Activated CD8-positive, alpha-beta memory T cell treated with anti-CD3 and anti-CD28 coated beads for 1 hour (primary cell): Measurements from ENCODE around the gene FNBP1.

Source experiments
- DNase-seq, 2 donors: peaks; one replicate each; pipeline ENCODE4 v3.0.0-alpha.2; 2020; ENCODE audit warnings: low read depth in 1 of 2; ENCODE audit errors: extremely low read depth in 1 of 2

The FNBP1 gene

DNA sequence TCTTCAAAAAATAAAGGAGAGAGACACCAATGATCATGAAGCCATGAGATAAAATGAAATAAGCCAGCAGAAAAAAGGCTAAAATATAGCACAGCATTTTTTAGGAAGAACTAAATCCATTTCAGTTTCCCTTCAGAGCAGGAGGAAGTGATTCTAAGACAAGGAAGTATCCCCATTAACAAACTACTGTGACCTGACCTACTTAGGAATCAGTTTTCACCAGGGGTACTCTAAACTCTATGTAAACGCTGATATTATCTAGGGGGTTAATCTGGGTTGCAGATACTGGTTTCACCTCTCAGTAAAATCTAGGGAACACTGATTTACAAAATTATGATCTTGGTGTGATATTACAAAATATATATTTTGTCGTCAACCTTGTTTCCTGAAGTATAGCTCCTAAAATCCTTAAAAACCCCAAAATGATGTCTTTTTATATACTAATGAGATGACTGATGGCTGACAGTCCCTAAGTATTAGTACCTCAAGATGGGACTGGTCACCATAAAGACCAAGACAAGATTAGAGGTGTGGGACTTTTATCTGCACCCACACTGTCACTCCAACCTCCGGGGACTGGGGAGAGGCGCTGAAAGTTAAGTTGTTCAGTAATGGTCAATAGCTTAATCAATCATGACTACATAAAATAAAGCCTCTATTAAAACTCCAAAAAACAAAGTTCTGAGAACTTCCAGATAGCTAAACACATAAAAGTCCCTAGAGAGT, 2.9 kb upstream of the FNBP1 start:
- DNase-seq: no peak

DNA sequence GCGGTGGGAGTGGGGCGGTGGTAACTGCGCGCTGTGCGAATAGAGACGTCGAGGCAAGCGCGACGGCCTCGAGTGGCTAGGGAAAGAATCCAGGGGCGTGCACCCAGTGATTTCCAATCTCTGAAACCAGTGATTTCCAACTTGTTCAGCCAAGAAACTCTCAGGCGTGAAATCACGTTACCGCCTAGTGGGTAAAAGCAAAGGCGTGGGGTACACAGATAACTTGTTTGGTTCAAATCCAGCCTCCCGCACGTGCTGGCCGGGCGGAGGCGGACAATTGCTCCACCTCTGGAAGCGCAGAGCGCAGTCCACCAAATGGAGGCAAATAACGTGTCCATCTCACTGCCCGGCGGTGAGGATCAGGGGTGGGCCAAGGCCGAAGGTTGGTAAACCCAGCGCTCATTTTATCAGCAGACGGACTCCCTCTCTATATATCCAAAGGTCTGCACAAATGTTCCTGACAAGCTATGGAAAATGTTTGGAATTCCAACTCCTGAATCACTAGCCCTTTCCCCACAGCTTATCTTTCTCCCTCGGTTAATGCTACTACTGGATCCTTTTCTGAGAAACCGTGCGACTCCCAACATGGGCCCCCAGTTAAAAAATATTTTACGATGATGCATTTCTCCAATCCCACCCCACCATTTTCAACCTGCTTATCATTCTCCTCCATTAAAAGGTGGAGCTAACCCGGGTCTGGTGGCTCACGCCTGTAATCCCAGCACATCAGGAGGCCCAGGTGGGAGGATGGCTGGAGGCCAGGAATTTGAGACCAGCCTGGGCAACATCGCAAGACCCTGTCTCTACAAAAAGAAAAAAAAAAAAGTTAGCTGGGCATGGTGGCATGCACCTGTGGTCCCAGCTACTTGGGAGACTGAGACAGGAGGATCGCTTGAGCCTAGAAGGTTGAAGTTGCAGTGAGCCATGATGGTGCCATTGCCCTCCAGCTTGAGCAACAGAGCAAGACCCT, 950 bp upstream of the FNBP1 start:
- DNase-seq: no peak

DNA sequence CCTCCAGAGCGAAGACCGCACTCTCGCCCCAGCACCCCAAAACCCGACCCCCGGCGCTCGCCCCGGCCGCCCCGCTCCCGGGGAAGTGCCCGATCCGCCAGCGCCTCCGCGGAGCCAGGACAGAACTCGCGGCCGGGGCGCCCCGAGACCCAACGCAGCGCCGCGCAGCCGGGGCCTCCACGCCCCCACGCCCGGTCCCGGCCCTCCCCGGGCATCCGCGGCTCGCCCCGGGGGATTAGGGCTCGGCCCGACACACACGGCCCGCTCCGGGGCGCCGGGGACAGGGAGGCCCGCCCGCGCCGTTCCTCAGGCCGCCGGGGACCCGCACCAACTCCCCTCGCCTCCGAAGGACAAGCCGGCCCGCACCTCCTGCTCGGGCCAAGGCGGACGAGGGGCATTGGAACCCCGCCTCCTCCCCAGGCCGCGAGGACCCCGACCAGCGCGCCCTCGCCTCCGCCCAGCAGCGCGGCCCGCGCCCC, 544 bp downstream of the FNBP1 start:
- DNase-seq: no peak

DNA sequence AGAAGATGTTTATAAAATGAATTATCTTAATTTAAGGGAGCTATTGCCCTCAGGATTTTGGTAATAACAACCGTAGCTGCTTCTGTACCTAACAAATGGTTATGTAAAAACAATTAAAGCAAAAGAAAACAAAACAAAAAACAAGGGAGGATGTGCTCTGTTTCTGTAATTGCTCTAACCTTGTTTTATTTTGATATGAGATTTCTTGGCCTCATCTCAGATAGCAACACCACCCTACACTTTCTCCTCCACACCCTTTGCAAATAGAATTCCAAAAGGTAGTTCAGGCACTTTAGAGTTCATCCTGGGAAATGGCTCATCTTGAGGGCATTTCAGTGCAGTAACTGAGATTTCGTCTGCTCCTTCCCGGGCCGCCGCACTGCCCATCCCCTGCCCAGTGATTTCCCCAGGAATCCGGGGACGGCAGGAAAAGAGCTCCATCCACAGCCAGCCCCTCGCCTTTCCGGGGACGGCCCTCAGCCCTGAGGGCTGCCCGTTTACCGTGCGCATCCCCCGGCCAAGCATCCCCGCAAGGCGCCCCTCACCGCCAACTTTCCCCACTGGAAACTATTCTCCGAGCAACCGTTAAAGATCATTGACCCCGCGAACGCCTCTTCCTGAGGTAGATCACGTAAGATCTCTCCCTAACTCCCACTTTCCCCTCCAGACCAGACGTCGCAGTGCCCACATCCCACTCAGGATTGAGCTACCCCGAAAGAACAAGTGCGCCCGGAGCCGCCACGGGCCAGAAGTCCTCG, 1.2 kb downstream of the FNBP1 start:
- no peak for DNase-seq

DNA sequence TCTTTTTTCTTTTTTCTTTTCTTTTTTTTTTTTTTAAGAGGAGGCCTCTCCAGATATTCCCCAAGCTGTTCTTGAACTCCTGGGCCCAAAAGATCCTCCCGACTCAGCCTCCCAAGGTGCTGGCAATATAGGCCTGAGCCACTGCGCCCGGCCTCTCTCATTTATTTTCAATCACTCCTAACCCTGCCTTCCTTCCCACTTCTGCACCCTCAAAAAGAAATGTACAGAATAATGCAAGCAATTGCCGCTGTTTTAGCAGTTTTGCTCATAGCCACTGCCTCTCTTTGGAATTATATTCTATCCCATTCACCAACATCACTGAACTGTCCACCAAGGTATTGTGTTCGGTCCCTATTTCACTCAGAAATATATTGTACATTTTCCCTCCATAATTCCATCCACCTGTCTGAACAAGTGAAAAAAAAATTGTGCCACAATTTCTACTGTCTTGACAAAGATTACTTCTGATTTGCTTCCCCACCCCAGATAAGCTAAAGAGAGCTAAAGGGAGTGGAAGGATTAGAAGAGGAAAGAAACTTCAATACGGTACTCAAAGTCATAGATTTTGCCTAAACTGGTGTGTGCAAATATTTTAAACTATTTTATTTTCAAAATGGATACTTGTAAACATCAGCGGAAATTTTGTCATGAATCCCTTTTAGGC, 1.9 kb downstream of the FNBP1 start:
- no peak for DNase-seq

DNA sequence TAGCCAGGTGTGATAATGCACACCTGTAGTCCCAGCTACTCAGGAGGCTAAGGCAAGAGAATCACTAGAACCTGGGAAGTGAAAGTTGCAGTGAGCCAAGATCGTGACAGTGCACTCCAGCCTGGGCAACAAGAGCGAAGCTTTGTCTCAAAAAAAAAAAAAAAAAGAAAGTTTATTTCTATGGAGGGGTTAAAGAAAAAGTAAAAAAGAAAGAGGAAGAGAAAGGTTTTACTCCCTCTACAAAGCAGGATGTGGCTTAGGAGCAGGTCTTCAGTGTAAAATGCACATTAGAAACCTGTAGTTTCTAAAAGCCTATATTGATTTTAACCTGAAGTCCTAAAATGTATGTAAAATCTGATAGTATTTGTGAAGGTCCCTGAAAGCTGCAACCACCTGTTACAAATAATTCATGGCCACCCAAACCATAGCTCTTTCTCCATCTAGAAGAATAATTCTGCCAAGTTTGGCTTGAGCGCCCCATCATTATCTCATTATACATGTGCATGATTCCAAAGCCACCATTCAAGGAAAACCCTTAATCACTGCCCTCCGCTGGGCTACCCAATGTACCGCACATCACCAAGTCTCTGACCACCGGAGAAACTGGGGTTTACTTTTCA, 3.4 kb downstream of the FNBP1 start:
- no peak for DNase-seq

DNA sequence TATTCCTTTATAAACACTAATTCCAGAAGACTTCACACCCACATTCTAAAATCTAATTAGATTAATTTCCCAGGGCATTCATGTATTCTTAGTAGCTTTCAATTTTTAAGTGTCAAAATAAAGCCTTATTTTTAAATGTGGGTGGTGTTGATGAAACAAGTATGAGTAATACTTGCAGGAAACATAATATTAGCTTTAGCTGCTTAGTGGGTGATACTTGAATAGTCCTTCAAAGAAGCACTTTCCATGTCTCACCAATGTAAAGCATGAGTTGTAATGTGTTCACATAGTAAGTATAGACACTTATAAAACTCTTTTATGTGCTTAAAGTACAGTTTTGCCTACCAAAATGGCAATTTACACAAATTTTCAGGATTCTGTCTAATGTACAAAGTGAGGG, 6.9 kb downstream of the FNBP1 start:
- DNase-seq: no peak

DNA sequence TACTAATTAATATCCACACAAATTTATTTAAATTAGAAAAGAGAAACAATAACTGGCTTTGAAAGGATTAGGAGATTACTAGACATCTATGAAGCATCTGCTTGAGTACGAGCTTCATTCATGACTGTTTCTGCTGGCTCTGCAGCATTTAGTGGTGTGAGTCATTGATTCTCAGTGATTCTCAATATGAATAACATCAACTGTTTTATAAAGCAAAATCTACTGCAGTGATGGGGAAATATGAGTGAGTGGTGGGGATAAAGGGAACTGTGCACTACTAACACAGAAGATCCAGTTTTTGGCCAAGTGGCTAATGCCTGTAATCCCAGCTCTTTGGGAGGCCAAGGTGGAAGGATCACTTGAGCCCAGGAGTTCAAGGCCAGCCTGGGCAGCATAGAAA, 8.4 kb downstream of the FNBP1 start:
- DNase-seq: no peak

DNA sequence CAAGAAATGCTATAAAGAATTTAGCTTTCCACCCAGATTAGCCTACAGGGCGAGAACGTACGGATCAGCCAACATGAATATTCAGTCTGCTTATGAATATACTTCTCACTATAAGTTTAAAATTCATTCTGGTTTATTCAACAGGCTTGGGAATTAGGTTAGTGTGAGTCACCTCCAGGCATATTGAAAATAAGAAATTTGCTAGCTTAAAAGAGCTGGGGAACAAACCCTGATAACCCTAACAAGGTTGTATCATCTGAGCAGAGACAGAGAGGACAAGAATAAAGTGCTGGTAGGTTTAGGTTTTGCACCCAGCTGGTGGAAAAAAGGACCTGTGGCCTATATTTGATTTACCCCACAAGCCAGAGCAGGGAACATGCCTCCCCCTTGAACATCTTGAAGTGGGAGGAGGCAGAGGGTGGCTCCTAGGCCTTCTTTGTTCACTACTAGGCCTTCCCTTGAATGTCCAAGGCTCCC, 12.3 kb downstream of the FNBP1 start:
- DNase-seq: no peak

DNA sequence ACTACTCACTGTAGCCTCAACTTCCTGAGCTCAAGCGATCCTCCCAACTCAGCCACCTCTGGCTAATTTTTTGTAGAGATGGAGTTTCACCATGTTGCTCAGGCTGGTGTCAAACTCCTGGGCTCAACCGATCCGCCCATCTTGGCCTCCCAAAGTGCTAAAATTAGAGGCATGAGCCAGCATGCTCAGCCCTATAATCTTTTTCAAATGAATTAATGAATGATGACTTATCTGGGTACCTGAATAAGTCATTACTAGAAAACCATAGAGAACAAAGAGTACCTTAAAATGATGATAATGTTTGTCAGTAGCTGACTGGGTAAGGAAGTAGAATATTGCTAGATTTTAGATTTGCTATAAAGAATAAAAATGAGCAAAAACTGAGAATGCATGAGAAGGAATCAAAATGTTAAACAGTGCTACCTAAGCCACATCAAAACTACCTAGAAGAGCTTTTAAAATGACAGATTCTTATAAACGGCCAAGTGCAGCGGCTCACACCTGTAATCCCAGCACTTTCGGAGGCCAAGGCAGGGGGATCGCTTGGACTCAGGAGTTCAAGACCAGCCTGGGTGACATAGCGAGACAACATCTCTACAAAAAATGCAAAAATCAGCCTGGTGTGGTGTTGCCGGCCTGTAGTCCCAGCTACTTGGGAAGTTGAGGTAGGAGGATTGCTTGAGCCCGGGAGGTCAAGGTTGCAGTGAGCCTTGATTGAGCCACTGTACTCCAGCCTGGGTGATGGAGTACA, 13.6 kb downstream of the FNBP1 start:
- DNase-seq: no peak

DNA sequence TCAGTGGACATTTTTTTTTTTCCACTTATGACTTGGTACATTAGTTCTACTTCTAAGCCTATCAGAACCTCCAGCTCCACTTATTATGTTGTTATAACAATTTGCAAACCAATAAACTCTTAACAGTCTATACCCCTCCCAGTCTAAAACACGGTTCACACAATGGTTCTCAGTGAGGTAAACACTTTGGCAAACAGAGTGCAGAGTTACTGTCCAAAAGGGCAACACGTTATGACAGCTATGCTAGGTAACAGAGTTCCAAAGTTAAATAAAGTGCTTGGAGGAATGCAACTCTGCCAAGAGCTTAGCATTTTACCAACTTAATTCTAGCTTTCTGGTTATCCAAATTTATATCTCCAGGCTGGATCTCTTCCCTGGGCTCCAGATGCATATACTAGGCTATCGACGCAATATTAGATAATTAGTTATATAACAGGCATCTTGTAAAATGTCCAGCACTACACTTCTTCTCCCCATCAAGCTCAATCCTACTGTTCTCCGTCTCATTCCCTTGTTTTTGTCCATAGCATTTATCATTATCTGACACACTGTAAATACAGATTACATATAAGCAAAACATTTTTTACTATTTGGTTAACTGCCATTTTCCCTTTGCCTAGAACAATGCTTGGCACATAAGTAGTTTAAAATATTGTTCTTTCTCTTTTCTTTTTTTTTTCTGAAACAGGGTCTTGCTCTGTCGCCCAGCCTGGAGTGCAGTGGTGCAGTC, 14.3 kb downstream of the FNBP1 start:
- DNase-seq: no peak

DNA sequence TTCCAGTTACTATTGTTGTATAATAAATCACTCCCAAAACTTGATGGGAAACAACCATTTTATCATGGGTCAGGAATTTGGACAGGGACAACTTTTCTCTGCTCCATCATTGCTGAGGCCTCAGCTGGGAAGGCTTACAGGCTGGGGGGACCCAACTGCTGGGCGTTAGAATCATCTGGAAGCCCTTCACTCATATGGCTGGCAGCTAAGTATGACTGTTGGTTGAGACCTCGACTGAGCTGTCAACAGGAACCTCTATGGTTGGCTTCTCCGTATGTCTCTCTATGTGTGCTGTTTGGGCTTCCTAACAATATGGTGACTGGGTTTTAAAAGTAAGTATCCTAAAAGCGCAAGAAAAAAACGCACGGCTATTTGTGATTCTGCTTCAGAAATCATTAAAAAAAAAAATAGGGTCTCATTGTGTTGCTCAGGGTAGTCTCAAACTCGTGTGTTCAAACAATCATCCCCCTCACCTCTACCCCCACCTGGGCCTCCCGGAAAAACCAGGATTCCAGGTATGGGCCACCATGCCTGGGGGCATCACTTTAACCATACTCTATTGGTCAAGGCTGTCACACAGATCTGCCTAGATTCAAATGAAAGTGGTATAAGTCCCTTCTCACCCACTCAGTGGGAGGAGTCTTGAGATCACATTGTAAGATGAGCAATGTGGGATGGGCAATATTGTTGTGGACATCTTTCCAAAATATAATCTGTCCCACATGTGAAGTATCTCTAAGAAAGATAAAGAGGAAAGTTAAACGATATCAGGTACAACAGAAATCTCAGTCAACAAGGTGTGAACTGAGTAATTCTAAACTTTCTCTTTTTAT, 15.2 kb downstream of the FNBP1 start:
- no peak for DNase-seq

DNA sequence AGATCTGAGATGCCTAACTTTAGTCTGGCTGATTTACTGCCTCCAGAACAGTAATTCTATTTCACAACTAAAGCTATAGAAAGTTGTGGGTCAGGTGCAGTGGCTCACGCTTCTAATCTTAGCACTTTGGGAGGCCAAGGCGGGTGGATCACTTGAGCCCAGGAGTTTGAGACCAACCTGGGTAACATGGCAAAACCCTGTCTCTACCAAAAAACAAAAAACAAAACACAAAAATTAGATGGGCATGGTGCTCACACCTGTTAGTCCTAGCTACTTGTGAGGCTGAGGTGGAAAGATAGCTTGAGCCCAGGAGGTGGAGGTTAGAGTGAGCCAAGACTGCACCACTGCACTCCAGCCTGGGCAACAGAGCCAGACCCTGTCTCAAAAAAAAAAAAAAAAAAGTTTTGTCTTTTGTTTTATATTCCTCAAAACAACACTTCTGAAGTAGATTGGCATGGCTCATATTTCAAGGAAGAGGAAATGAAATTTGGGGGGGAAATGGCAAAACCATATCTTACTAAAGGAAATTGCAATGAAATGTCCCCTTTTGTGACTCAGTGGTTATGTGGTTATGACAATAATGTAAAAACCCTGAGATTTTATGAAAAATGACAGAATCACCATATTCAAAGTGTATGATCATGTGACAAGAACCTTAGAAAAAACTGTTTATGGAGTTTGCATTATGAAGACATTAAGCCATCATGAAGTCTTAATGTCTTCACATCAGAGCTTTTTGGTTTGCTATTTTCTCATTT, 16.2 kb downstream of the FNBP1 start:
- no peak for DNase-seq

DNA sequence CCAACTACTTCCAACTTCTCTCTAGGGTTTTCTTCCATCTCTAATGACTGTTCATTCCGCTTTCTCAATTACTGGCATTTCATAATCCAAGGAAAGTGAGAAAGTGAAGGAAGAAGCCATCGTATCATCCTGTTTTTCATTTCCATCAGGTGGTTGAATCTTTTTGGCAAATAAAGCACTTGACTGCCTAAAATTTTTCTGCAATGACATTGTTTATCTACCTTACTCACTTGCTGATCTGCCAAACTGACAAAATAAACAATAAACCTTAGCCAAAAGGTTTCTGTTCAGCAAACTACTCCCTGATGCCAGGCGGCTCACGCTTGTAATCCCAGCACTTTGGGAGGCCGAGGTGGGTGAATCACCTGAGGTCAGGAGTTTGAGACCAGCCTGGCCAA, 18.4 kb downstream of the FNBP1 start:
- no peak for DNase-seq

DNA sequence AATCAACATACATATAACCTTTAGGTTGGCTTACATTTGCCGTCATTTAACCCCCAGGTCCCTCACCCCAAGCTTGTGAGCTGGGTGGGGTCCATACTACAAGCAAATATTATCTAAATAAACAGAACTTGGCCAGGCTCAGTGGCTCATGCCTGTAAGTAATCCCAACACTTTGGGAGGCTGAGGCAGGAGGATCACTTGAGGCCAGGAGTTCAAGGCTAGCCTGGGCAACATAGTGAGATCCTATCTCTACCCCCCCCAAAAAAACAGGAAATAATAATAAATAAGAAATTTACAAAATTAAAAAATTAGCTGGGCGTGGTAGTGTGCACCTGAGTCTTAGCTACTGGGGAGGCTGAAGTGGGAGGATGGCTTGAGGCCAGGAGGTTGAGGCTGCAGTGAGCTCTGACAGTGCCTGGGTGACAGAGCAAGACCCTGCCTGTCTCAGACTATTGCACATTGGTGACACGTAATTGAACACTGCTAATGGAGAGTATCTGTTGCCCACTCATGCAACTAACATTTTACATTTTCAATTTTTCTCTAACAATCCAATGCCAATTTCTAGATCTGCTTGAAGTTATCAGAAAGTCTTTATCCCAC, 18.9 kb downstream of the FNBP1 start:
- no peak for DNase-seq

DNA sequence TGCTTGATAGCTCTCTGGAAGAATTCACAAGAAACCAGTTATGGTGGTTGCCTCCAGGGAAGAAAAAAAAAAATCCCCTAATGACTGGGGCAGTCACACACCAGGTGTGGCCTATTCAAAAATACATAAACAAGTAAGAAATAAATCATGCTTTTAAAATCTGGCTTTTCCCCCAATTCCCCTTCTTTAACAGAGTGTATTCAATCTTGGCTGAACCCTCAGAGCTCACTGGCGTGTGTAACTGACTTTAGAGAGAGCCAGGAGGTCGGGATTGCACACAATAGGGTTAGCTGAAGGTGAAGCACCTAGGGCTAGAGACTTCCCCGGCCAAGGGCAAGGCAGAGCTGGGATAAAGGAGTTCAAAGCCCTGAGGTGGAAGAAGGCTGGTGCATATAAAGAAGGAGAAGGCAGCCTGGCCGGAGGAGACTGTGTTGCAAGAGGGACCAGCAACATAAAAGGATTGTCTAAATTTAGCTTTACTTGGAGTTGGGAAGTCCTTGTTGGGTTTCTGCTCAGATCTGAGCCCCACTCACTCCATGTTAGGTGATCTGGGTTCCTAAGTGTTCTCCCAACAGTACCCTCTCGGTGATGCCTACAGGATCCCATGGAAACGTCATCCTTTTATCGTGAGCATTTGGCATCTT, 19.7 kb downstream of the FNBP1 start:
- DNase-seq: no peak
